Femur (tissue), 1 donor: Measurements from ENCODE around the gene FOXA3.

Experiments
- DNase-seq: peaks from one replicate; pipeline ENCODE4 v3.0.0-alpha.2; 2017

The FOXA3 gene

DNA sequence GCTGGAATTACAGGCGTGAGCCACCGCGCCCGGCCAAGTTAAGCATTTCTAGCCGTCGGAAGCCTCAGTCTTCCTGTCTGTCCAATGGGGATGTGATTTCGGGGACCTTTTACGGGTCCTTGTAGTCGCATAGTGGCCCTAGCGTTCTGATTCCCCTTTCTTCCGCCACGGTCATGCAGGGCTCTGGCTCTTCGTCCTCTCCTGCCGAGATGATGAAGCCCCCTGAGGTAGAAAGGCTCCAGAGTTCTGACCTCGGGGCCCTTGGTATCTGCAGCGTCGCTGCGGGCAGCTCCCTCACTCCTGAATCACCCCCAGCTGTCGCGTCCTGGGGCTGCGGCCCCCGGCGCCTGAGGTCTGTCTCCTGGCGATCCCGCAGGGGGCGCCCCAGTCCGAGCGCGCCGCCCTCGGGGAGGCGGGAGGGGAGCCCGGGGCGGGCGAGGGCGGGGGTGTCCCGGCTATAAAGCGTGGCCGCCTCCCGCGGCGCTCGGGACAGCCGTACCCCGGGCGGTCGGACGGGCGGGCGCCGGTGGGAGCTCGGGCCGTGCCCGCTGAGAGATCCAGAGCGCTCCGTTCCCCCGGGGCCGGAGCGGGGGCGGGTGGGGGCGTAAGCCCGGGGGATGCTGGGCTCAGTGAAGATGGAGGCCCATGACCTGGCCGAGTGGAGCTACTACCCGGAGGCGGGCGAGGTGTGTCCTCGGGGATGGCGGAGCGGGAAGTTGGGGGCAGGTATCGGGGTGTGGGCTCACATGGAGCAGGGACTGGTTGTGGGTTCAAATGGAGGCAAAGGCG lies at the start of gene FOXA3:
FOXA3 (plus strand) TSS at position 487 of the 789 bp plus-strand sequence; CDS start at position 618, 131 bp downstream.
- DNase-seq = peak; percentile 51

DNA sequence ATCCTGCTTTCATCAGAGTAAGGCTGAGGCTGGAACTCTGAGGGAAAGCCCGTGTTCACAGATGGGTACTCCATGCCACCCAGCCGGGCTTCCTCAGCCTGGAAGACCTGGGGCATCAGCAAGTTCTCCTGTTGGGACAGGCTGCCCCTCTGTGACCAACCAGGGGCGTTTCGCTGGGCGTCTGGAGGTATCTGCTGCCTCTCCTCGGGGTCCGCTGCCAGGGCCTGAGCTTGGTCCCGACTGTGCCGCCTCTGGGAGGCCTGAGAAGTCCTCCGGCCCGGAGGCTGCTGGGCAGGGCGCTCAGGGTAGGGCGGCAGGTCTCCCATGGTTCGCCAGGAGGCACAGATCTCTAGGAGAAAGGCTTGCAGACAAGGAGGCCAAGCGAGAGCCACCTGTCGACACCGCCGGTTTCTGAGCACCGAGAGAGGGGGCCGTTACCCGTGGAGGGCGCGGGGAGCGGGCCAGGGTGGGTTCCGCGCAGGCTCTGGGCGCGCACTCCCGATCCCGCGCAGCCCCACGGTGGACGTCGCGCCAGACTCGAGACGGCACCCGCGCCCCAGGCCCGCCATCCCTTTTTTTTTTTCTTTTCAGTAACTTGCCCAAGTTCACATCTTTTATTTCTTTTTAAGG lies 49.2 kb upstream of the FOXA3 start, which contains the start of gene RSPH6A:
RSPH6A (minus strand) TSS at position 458 of the 630 bp plus-strand sequence; CDS start at position 326, 132 bp downstream.
- no peak for DNase-seq

DNA sequence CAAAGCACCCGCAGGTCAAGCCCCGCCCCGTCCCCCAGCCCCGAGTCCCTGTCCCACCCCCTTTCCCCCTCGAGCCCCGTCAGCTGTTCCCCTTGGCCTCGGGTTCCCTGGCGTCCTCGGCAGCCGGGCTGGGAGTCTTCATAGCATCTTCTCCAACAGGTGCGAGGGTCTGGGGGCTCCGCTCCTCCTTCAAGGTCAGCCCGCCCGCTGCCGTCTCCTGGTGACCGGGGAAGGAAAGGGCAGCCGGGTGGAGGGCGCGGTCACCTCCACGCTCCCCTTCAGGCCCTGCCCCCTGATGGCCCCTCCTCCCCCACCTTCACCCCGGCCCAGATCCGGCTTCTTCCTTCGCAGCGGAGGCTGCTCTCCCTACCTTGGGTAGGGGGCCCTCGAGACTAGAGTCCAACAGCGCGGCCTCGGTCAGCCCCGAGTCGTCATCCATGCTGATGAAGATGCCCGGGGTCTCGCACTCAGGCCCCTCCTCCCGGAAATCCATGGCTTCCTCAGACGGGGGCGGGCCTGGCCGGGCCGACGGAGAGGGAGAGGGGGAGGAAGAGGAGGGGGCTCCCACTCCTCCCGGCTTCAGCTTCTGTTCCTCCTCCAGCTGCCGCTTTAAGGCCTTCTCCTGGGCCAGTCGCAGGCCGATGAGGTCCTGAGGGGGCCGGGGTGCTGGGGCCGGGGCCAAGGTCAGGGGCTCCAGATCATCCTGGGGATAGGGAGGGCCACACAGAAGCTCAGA lies 48.5 kb upstream of the FOXA3 start:
- DNase-seq = peak; percentile 72

DNA sequence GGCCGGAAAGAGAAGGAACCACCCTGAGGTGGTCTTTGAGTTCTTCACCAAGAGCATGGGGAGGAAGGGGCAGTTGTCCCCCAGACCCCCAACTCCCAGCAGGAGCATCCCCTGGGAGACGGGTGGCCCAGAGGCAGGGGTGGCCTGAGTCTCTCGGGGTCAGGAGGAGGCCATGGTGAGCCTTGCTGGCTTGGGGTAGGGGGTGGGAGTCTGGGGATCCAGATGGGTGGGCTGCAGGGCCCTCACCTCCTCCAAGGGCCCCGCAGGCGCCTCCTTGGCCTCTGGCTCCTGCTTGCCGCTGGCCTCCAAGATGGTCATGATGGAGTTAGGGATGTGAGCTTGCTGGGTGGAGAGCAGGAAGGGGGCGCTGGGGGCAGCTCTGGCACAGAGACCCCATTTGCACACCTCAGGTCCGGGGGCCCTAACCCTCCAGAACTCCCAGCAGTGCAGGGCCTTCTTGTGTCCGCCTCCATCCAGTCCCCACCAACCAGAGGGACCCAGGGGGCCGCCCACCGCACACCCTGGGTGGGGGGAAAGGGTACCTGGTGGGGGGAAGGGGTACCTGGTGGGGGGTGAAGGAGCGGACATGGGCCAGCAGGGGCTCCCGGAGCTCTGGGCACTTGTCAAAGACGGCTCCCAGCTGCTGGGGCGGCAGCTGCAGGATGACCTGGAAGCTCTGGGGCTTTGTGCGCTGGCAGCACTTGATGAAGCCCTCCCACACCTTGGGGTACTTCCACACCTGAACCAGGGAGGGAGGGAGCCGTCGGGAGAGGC lies 47.7 kb upstream of the FOXA3 start:
- no peak for DNase-seq

DNA sequence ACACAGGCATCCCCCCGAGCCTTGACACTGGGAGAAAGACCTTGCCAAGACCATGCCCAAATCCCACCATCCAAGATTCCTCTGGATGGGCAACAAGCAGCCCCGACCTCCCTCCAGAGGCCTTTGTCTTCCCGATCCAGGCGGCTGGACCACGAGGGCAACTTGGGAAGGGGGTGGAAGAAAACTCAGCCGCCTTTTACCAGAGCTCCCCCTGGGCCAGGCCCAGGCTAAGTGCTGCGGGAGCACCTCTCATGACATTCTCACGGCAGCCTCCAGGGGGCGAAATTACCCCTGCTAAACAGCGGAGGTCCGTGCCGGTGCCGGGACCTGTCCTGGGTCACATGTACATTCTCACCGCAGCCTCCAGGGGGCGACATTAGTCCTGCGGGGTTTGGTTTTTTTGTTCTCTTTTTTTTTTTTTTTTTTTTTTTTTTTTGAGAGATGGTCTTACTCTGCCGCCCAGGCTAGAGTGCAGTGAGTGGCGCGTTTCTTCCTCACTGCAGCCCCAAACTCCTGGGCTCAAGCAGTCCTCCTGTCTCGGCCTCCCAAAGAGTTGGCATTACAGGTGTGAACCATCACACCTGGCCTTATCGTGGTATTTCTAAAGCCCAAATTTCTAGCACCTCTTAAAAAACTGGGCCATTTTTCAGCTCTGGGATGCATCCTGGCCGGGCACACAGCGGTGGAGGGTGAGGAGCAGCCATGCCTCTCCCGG lies 47.0 kb upstream of the FOXA3 start:
- peak; percentile 95 for DNase-seq

DNA sequence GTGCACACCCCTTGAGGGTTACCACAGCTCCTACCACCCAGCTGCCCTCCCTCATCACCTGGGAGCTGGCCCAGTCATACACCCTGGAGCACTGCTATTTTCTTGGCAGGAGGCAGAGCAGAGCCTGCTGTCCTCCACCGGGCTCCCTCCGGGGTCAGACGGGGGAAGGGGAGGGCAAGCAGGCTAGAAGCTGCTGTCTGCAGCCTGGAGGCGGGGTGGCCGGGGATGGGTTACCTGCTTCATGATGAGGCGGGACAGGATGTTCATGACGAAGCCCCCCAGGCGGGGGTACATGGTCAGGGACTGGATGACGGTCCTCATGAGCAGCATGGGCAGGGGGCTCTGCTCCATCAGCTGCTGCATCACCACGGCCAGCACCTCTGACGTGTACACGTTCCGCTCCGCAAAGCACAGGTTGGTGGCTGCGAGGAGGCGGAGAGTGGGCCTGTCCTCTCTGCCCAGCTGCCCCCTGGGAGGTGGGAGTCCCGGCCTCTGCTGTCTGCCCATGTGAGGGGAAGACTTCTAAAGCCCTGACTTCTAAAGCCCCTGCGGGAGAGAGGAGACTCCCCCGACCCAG lies 46.3 kb upstream of the FOXA3 start:
- DNase-seq = peak; percentile 32

DNA sequence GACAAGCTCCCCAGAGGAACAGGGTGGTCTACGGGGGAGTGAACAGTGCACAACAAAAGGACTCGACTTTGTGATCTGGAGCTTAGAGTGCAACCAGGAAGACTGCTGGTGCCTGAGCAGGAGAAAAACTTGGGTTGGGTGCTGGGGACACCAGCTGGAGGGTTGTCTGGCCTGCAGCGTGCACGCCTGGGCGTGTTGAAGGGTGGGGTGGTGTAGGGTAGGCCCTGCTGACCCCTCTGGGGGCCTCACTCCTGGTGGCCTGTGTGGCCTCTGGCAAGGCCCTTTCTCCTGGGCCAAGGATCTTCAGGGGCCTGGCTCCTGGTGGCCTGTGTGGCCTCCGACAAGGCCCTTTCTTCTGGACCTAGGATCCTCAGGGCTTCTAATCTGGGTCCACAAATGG lies 44.4 kb upstream of the FOXA3 start:
- no peak for DNase-seq

DNA sequence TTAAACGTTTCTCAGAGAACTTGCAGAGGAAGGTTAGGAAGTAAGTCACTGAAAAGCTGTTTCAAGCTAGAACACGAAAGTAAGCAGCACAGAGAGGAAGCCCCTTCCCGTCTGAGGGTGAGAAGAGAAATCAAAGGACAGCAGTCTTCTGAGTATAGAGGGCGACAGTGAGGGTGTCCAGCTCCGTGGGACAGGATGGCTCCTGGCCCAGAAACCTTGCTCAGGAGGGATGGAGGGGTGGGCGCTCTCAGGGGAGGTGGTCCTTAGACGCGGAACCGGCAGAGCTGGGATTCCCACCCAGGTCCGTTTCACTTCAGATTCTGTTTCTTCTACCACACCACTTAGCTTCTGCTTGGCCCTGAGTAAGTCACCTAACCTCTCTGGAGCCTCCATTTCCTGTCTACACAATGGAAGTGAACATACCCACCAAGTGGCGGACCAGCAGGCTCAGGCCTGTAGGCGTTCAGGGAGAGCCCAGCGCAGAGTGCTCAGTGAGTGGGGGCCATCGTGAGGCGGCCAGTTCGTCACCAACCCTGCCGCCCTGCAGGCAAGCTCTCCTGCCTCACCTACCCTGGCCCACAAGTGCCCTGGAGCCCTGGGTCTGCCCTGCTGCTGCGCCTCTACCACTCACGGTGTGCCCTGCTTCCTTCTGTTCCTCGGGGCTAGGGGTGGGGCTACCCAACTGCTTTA lies 43.6 kb upstream of the FOXA3 start:
- DNase-seq = no peak

DNA sequence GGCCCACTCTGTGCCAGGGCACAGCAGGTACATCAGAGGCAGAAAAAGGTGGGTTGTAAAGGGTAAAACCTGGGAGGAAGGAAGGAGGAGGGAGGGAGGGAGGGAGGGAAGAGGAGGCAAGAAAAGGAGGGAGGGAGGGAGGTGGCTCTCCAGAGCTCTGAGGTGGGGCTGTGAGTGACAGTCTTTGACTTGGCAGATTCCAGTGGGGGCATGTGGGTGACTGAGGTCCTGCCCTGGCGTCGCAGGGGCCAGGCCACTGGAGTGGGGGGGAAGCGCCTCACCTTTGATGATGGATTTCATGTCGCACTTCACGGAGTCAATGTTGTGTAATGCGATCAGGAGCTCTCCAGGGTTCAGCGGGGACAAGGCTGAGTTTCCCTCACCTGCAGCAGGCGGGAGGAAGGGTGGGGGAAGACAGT lies 43.0 kb upstream of the FOXA3 start:
- no peak for DNase-seq

DNA sequence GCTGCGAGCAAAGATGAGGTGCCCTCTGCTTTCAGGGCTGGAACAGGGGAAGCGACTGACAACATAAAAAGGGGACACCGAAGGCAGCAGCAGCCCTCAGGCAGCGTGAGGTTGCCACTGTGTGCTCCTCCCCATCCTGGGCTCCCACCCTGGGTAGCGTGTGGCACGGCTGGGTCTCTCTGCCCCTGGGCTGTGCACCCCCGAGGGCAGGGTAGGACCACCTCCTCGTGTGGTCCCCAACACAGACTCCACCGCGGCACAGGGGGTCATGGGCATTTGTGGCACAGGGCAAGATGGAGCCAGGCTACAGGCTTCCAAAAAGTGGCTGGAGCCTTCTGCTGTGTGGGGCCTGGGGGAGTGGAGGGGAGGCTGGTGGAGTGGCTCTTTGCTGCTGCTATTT lies 42.6 kb upstream of the FOXA3 start:
- no peak for DNase-seq

DNA sequence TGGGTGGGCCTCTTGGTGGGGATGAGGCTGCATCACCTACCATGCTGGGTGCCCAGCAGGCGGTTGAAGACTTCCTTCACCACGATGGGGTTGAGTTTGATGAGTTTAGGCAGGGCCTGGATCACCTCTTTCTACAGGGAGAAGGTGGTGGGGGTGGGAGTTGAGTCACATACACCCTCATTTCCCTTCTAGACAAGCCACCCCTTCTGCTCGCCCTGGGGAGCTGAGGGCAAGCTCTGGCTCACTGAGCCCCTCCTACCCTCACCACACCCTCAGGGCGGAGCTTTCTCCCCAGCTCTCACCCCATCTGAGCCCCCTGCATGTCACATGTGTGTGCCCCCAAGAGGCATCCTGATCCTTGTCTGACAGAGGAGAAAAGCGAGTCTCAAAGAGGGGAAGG lies 41.4 kb upstream of the FOXA3 start:
- DNase-seq = no peak

DNA sequence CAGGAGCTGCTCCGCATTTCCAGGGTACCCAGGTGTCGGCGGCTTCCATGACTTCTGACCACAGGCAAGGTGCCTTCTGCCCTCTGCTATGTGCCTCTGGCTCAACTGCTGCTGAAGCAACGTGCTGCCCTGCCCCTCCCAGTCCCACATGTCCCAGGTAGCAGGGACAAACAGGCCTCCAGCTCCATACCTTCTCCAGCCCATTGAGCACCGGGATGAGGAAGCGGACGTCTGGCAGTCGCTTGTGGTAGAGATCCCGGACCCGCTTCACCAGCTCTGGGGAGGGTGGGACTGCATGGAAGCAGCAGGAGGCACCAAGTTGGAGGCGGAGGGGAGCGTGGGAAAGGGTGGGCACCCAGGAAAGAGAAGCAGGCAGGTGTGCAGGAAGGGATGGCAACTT lies 40.9 kb upstream of the FOXA3 start:
- no peak for DNase-seq

DNA sequence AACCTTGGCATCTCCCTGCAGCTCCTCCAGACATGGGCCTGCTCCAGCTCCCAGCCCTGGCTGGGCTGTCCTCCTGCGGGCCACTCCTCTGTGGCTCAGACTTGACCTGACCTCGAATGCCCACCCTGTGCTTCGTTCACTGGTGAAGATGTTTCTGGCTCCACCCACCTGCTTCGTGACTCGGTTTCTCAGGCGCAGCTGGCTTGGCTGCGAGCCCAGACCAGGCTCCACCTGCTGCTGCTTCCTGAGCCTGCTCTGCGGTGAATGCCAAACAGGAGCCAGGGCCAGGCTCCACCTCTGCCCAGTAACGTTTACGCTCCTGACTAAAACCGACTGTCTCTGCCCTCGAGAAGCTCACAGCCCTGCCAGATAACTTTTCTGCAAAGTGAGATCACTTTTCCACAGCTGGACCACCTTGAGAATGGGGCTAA lies 40.1 kb upstream of the FOXA3 start:
- no peak for DNase-seq

DNA sequence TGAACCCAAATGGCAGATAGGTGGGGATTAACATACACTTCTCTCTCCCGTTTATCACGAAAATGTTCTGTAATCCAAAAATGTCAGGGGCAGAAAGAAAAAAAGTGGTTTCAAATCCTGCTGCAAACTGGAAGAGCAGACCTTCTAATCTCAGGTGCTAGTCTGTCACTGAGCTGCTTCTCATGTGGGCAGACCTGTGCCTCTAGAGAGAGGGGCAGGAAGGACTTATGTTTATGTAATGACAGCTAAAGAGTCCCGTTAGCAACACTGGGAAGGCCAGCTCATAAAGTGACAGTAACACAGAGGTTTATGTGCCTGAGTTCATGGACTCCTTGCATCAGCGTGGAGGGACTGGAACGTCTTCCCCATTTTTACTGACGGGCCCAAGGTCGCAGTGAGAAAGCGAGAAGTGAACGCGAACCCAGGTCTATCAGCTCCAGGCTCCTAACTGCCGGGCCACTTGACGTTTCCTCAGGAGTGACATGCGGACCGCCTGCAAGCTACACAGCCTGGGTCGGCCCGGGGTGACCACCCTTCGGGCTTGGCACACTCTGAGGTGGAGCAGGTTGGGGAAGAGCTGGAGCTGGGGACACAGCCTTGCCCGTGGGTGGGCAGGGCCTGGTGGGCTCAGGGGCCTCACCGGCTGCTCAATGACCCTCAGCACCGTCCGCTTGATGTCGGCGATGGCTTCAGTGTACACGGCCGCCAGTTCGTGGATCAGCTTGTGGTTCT lies 39.4 kb upstream of the FOXA3 start:
- no peak for DNase-seq

DNA sequence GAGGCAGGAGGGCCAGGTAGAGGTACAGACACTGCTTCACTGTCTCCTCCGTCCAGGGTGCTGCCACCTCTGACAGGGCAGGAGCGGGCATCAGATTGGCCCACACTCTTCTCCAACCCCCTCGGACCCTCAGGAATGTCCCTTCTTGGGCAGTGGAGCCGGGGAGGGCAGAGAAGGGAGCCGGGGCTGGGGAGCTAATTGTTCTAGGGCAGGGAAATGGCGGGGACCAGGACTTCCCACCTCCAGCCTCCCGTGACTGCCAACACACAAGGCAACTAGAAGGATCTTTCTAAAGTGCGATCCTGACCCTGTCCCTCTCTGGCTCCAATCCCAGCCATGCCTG lies 38.9 kb upstream of the FOXA3 start:
- DNase-seq = peak; percentile 18

DNA sequence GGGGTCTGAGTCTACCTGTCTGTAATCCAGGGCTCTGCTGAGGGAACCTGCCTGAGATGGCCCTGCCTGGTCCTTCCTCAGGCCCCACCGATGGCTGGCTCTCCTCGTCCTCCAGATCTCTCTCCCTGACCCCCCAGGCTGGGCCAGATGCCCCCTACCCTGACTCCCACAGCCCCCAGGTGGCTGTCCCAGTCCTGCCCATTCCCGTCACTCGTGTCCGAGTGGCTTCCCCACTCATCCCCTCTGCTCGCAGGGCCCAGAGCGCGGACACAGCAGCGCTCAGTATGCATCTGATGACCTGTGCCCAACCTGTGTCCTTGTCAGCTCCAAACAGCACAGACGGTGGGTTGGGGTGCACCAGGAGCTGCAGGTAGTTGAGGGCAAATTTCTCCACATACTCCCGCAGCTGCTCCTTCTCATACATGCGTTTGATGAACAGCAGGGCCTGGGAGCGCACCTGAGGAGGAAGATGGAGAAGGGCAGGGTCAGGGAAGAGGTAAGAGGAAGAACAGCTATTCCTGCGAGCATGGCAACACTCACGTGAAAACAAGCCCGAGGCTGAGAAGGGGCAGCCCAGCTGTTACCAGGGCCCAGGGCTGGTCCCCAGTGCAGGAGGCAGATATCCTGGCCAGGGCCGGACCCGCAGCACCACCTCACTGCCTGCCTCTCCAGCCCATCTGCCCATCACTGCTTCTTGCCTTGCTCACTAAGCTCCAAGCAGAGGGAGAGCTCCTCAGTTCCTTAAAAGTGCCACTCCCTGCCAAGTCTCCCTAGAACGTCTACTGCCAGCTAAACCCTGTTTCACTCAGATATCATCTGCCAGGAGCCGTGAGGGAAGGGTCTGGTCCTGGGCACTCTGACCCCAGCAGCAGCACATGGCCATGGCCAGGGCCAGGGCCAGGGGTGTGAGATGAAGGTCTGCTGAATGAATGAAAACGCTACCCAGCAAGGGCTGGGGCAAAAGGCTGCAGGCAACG lies 37.9 kb upstream of the FOXA3 start:
- DNase-seq = peak; percentile 13

DNA sequence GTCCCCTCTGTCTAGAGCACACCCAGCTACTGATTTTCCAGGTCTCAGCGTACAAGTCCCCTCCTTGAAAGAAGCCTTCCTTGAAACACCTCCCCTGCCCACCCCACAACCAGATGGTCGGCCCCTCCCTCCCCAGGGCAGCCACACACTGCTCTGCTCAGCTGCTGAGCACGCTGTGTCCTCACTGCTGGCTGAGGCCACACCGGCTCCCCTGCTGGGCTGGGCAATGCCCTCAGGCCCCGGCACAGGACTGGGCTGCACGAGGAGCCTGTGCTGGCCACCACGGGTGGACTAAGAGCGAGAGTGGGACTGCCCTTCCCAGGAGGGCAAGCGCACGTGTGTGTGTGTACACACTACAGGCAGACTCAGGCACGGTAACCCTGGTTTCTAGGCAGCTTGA lies 37.2 kb upstream of the FOXA3 start:
- no peak for DNase-seq

DNA sequence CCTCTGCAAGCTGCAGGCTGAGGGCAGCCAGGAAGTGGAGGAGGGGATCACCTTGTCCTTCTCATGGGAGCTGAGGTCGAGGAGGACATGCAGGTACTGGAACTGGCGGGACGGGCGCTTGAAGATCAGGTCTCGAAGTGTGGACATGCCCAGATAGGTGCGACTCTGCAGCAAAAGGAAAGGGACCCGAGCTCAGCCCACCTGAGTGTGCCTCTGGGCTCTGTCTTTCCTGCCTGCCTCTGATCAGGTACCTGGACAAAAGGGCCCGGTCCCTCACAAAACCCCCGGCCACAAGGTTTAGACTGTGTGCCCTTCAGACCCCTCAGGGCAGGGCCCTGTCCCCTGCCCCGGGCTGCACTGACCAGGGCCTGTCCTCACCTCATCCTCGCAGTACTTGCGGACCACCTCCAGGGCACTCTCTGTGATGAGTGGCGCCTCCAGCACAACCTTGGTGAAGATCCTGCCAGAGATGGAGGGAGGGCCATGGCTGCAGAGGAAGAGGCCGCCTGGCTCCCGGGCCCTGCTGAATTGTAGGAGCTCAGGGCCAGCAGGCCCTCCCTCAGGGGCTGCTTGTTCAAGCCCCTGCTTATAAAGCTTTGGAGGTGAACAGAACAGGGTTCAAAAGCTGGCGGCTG lies 36.5 kb upstream of the FOXA3 start:
- DNase-seq = peak; percentile 13

DNA sequence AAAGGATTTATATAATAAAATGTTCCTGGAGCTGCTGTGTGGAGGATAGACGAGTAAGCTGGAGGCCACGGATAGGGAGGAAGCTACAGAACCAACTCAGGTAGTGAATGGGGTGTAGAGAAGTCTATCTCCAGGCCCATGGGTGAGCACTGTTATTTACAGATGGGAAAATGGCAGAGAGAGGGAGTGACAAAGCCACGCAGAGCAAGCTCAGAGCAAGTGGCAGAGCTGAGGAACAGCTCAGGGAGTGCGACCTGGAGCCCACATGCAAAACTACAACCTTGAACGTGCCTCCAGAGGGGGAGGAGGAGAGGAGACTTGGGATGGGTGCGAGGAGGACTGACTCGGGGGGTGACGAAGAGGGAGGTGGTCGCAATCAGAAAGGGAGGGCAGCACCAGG lies 35.6 kb upstream of the FOXA3 start:
- peak; percentile 2 for DNase-seq
